Measurements from ENCODE around the gene COMT.

COMT gene

DNA sequence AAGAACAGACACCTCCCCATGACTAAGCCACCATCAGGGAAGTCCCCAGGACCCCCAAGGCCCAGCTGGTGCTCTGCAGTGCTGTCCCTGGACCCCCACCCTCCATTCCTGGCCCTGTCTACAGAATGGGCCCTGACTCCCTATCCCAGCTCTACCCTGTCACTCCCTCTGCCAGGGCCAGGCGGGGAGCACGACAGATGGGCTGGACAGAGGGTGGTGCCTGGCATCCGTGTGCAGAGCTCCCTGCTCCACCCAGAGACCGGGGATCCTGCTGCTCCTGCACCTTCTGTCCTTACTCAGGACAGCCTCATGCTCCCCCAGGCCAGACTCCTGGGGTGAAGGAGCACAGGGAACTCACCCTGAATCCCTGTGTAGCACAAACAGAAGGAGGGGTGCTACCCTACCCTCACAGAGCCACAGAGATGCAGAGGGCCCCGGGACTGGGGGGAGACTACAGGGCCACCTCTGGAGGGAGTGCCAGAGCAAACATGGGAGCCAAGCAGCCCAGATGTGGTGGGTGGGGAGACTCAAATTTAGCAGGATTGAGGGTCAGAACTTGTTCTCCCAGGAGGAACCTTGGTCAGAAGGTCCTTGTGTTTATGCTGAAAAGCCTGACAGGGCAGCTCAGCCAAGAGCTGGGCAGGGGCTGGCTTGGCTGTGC is 73.1 kb downstream of the COMT start:
- no peak for FAIRE-seq

DNA sequence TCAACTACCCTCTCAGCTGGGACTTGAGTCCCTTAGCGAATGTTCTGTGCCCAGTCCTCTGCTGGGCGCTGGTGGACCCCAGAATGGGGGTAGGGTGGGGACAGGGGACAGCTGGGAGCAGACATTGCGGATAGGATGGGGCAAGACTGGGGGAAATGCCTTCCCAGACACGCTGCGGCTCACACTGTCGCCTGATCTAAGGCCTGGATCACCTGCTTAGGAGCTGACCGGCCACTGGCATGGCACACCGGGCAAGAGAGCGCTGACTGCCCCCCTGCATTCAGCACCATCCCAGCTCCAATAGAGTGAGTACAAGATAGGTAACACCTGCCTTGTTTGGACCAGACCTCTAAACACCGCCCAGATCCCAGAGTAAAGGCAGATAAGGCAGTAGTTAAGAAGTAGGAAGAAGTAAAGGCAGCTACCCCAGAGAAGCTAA is 73.6 kb downstream of the COMT start:
- no peak for FAIRE-seq

DNA sequence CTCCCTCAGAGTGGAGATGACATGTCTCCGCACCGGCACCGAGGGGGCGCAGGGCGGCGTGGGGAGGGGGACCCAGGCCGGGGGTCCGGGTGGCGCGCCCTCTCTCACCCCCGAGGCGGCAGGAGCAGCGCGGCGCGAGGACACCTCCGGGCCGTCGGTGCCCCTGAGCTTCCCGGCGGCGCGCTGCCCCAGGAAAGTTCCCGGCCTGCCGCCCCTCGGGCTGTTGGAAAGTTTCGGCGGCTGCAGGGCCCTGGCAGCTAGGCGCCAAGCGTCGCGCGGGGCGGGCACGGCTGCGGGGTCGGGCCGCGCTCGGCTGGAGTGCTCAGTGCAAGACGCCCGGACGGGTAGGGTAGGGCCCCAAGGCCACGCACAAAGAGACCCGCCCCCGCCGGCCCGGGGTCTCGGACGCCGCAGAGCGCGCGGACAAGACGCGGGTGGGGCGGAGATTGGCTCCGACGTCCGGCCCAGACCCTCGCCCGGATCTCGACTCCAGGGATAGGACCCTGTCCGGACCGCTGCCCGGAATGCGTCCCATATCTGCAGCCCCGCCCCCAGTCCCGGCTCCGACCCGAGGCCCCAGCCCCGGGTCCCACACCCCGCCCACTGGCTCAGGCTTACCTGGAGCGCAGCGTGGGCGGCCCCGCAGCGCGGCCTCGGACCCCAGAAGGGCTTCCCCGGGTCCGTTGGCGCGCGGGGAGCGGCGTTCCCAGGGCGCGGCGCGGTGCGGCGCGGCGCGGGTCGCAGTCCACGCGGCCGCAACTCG is 74.6 kb downstream of the COMT start:
- no peak for FAIRE-seq

GRCh38 chr22:20016734-20017621 is 75.4 kb downstream of the COMT start, which contains the start of gene ARVCF:
TSS of gene ARVCF (minus strand) at chr22:20016823. CDS start at chr22:19990794, 26,029 bp downstream.
- FAIRE-seq = no peak

GRCh38 chr22:20017622-20017958 is 76.0 kb downstream of the COMT start:
- FAIRE-seq = no peak

DNA sequence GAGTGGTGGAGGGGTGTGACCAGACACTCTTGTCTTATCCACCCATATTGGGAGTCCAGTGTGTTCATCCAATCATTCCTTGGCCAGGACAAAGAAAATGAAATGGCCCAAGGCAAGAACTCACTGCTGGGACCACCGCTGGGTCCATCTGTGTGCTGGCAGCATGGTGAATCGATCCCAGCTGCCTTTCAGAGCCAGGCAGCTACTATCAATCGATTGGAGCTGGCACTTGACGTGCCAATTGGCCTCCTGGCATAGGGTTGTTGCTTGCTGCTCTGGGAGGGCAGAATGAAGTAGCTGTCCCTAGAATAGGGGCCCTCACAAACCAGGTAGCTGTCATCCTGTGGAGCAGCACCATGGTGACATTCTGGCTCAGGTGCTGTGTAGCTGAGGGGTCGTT is 76.4 kb downstream of the COMT start:
- FAIRE-seq = no peak
